ENCODE measurements around the gene MYO5A. TPM values are rescaled to one million over a fixed set of nuclear protein-coding genes. Genes with fewer than 3 reads are reported as not detected.

Gene MYO5A
- total and polyA plus RNA-seq, 2 donors (not counting 3 experiments of a cell fraction or from before 2014, with no cell fraction given) = 31.9 to 91.9 TPM

DNA sequence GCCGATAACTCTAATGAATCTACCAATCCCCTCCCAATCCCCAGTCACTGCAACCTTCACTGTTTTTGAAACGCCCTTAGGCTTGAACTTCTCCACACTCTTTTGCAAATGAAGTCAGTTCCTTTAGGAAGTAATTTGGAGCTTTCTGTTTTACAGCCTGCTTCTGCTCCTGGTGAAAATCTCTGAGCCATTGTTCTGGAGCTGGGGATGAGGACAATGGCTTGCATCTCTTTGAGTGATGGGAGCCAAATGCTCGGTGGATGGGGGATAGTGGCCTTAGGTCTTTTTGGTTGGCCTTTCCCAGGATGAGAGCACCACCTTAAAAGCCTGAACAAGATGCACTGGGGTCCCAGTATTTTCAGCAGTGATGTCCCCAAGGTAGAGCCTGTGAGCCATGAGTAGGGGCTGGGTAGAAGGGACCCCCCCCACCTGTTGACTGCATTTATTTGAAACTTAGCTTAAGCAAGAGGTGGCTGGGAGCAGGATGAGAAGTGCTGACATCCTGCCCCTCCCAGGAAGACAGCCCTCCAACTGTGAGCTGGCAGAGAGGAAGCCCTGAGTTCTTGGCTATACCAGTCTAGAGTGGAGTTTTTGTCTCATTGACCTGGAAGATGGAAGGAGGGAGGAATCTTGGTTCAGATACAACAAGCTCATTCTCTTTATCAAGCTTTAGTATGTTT lies 225.4 kb downstream of the MYO5A start:
- Histone ChIP-seq H4K20me1 (replicated peaks; ENCODE audit: control insufficient read depth, extremely low read depth, insufficient read depth, low read length) (no peaks in the 10 kb centered on the region), H3K4me1 (ENCODE audit: control insufficient read depth, extremely low read depth, insufficient read depth, low read length) (no peaks in the 10 kb centered on the region), H3K36me3 (ENCODE audit: control insufficient read depth in 2 of 2, extremely low read depth in 1 of 2, insufficient read depth in 2 of 2, low read length in 2 of 2) (no peaks in the 10 kb centered on the region), H3K27me3 (ENCODE audit: control insufficient read depth in 2 of 2, insufficient read depth in 2 of 2, low read length in 2 of 2) (no peaks in the 10 kb centered on the region), H2AFZ (ENCODE audit: low read depth, low read length) (no peak overlapping the region), H3K9me1 (replicated peaks; ENCODE audit: control insufficient read depth, extremely low read depth, insufficient read depth, low read length) (no peaks in the 10 kb centered on the region), H3K27ac (ENCODE audit: insufficient read depth, low read depth, low read length) (no peak overlapping the region), H3K4me2 (ENCODE audit: insufficient read depth, low read length) (no peak overlapping the region), H3K9me3 (replicated peaks; ENCODE audit: control insufficient read depth, insufficient read depth, low read length) (no peaks in the 10 kb centered on the region), H3K79me2 (ENCODE audit: control insufficient read depth, insufficient read depth, low read length) (no peaks in the 10 kb centered on the region), H3K4me3 (replicated peaks in 1 of 3; ENCODE audit: insufficient read depth in 1 of 3, low read depth in 1 of 3, low read length in 3 of 3) (no peak overlapping the region), H3K9ac (replicated peaks; ENCODE audit: extremely low read depth, insufficient read depth, low read length) (no peak overlapping the region)
- TF ChIP-seq JUN (IDR thresholded peaks at IDR 0.05; ENCODE audit: borderline replicate concordance, insufficient read depth, insufficient read length, low read depth) = no peak
- no peak for TF ChIP-seq GATA2 (IDR thresholded peaks at IDR 0.05; ENCODE audit: insufficient read depth, insufficient read length, low read depth, low read length)
- TF ChIP-seq, protein P1, sequence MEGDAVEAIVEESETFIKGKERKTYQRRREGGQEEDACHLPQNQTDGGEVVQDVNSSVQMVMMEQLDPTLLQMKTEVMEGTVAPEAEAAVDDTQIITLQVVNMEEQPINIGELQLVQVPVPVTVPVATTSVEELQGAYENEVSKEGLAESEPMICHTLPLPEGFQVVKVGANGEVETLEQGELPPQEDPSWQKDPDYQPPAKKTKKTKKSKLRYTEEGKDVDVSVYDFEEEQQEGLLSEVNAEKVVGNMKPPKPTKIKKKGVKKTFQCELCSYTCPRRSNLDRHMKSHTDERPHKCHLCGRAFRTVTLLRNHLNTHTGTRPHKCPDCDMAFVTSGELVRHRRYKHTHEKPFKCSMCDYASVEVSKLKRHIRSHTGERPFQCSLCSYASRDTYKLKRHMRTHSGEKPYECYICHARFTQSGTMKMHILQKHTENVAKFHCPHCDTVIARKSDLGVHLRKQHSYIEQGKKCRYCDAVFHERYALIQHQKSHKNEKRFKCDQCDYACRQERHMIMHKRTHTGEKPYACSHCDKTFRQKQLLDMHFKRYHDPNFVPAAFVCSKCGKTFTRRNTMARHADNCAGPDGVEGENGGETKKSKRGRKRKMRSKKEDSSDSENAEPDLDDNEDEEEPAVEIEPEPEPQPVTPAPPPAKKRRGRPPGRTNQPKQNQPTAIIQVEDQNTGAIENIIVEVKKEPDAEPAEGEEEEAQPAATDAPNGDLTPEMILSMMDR (IDR thresholded peaks at IDR 0.05; ENCODE audit: extremely low read depth in 1 of 2, insufficient read depth in 1 of 2, low read depth in 1 of 2, low read length in 2 of 2) = no peak
- no peak for TF ChIP-seq POLR2A (IDR thresholded peaks at IDR 0.05; ENCODE audit: low read depth, low read length)
- TF ChIP-seq, protein P2, sequence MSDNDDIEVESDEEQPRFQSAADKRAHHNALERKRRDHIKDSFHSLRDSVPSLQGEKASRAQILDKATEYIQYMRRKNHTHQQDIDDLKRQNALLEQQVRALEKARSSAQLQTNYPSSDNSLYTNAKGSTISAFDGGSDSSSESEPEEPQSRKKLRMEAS (IDR thresholded peaks at IDR 0.05; ENCODE audit: insufficient read depth, insufficient read length) = no peak
- no peak for TF ChIP-seq MYC (IDR thresholded peaks at IDR 0.05; ENCODE audit: low read depth, low read length)
- TF ChIP-seq FOS (IDR thresholded peaks at IDR 0.05; ENCODE audit: borderline replicate concordance, insufficient read depth, low read length) = no peak
- dilution Hi-C loops (cut with MboI; ENCODE audit: extremely low pct_ligation_motif_present, low sequenced_read_pairs) = no loop called here
- intact Hi-C loops (cut with micrococcal nuclease) = no loop called here
- DNase-seq (ENCODE audit: low read depth, low spot score) (no peak), FAIRE-seq (no peak)
- CTCF ChIA-PET = interaction anchor here (0.6 to 1.3 kb wide), 4 partner anchors 9 to 47 kb away, joined by 3 read pairs; no protein-coding TSS in a partner anchor
- BruUV-seq (replicated peaks) = no TSS peak
- POLR2A ChIA-PET = interaction anchor here (0.6 kb wide), 1 partner anchor 376 kb away, joined by 3 read pairs; no protein-coding TSS in a partner anchor

Measured in endothelial cell of umbilical vein (primary cell).